ENCODE results near the gene OPN5. TPM values are rescaled to one million over a fixed set of nuclear protein-coding genes. Genes with fewer than 3 reads are reported as not detected.

The OPN5 gene, protein sequence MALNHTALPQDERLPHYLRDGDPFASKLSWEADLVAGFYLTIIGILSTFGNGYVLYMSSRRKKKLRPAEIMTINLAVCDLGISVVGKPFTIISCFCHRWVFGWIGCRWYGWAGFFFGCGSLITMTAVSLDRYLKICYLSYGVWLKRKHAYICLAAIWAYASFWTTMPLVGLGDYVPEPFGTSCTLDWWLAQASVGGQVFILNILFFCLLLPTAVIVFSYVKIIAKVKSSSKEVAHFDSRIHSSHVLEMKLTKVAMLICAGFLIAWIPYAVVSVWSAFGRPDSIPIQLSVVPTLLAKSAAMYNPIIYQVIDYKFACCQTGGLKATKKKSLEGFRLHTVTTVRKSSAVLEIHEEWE
- not detected for total RNA-seq

DNA sequence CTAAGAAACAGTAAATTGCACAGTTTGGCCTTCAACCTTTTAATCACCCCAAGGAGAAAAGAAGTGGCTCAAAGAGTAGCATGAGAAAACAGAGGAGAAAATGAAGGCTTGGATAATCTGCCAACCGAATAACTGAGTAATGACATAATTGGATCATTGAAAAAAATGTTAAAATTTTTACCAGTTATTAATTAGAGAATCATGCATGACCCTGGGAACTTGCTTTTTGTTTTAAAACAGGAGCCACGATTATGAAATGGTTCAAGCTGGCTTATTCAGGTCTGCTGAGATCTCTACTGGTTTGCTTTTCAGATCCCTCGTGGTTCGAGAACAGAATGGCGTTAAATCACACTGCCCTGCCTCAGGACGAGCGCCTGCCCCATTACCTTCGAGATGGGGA is at the start of gene OPN5:
Gene OPN5 (plus strand): TSS at position 301 of the 400 bp plus-strand sequence. CDS start 35 bp downstream, at position 336.
- no peak for TF ChIP-seq POLR2A (IDR thresholded peaks at IDR 0.05)
- TF ChIP-seq POLR2AphosphoS5 (IDR thresholded peaks at IDR 0.05; ENCODE audit: insufficient read depth in 1 of 2, low read depth in 1 of 2): no peak
- TF ChIP-seq, protein P1, sequence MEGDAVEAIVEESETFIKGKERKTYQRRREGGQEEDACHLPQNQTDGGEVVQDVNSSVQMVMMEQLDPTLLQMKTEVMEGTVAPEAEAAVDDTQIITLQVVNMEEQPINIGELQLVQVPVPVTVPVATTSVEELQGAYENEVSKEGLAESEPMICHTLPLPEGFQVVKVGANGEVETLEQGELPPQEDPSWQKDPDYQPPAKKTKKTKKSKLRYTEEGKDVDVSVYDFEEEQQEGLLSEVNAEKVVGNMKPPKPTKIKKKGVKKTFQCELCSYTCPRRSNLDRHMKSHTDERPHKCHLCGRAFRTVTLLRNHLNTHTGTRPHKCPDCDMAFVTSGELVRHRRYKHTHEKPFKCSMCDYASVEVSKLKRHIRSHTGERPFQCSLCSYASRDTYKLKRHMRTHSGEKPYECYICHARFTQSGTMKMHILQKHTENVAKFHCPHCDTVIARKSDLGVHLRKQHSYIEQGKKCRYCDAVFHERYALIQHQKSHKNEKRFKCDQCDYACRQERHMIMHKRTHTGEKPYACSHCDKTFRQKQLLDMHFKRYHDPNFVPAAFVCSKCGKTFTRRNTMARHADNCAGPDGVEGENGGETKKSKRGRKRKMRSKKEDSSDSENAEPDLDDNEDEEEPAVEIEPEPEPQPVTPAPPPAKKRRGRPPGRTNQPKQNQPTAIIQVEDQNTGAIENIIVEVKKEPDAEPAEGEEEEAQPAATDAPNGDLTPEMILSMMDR (IDR thresholded peaks at IDR 0.05): no peak
- intact Hi-C loops (cut with DNase I): loop anchor here (10.0 kb wide), 1 partner anchor 377 kb away; no protein-coding TSS in a partner anchor
- H3K27me3 ChIP-seq: no peaks in the 10 kb centered on the region
- H3K4me3 ChIP-seq: no peak within 1 kb of the TSS
- H3K36me3 ChIP-seq: no peaks in the 10 kb centered on the region
- no peak within 1 kb of the TSS for H3K27ac ChIP-seq
- H3K4me1 ChIP-seq: no peaks in the 10 kb centered on the region
- no peaks in the 10 kb centered on the region for H3K9me3 ChIP-seq
- no peak for DNase-seq (ENCODE audit: extremely low spot score in 2 of 2)

DNA sequence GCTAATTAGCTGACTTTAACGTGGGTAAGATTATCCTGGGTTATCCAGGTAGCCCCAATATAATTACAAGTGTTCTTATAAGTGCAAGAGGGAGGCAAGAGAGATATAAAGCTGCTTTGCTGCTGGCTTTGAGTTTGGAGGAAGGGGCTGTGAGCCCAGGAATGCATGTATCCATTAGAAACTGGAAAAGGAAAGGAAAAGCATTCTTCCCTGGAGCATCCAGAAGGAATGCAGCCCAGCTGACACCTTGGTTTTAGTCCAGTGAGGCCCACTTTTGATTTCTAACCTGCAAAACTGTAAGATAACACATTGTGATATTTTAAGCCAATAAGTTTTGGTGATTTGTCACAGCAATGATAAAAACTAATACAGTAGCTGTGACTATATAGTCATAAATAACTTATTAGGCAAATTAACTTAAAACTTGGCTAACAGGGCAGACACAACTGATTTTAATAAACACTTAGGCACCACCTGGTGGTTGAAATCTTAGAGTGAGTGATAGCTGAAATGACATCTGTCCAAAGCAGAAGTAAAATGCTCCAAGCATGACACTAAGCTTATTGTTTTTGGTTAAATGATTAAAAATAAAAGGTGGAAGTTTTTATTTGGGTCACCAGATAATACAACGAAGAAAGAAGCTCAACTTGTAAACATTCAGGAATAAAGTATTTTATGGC is 47.8 kb upstream of the OPN5 start:
- Histone ChIP-seq H3K4me1 (no peaks in the 10 kb centered on the region), H3K27me3 (no peaks in the 10 kb centered on the region), H3K4me3 (no peak overlapping the region), H3K27ac (no peak overlapping the region), H3K36me3 (no peaks in the 10 kb centered on the region), H3K9me3 (no peaks in the 10 kb centered on the region)
- intact Hi-C loops (cut with DNase I): no loop called here
- no peak for DNase-seq (ENCODE audit: extremely low spot score in 2 of 2)
- TF ChIP-seq, protein P1 (IDR thresholded peaks at IDR 0.05): peak in 2 of 3 experiments; percentile 9 to 24
- no peak for TF ChIP-seq POLR2AphosphoS5 (IDR thresholded peaks at IDR 0.05; ENCODE audit: insufficient read depth in 1 of 2, low read depth in 1 of 2)
- no peak for TF ChIP-seq POLR2A (IDR thresholded peaks at IDR 0.05)

DNA sequence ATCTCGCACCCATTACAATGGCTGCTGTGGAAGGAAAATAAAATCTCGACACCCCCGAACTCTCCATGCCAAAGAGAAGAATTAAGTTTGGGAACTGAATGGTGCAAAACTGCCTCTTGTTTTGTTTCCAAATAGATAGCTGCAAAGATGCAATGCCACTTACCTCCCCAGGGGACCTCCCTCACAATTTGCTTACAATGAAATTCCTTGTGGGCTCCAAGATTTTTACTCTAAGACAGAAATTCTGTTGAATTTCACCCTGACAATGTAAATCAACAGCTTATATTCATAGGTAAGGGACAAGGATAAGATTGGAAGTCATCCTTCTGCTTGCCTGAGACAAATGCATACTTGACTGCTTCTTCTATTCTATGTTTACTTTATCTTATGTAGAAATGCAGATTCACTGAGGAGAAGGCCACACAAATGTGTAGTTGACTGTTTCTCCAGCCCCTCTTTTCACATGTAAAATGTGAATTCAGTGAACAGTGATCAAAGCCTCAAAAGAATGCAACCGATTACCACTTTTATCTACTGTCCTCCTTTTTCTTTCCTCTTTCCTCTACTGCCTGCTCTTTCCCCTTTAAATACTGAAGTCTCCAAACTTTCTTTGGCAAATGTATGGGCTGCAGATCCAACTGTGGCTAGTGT is 46.9 kb upstream of the OPN5 start:
- Histone ChIP-seq H3K4me3 (no peak overlapping the region), H3K4me1 (no peaks in the 10 kb centered on the region), H3K9me3 (no peaks in the 10 kb centered on the region), H3K27ac (no peak overlapping the region), H3K27me3 (no peaks in the 10 kb centered on the region), H3K36me3 (no peaks in the 10 kb centered on the region)
- intact Hi-C loops (cut with DNase I): no loop called here
- no peak for DNase-seq (ENCODE audit: extremely low spot score in 2 of 2)
- TF ChIP-seq, protein P1 (IDR thresholded peaks at IDR 0.05): no peak
- TF ChIP-seq POLR2AphosphoS5 (IDR thresholded peaks at IDR 0.05; ENCODE audit: insufficient read depth in 1 of 2, low read depth in 1 of 2) (no peak), POLR2A (IDR thresholded peaks at IDR 0.05) (no peak)

DNA sequence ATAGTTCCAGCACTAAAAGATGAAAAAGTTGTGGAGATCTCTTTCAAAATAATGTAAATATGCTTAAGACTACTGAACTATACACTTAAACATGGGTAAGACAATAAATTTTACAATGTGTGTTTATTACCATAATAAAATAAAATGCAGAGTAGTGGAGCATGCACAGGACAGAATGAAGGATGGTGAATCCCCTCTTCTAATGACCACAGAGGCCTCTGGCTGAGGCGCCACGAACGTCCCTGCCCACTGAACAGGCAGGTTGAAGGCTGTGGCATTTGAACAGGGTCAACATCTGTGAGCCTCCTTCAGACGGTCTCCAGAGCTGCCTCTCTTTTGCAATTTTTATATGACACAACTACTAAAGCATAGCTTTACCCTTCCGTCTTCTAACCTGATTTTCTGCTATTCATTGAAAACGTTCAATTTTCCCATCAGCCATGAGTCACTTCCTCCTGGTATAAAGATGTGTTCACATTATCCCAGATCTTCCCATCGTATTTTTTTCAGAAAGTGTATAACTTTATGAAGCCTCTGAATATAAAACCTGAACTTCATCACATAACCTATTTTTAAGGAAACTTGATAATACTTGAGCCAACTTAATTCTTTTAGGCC is 45.6 kb upstream of the OPN5 start:
- intact Hi-C loops (cut with DNase I): no loop called here
- no peaks in the 10 kb centered on the region for H3K4me1 ChIP-seq
- H3K36me3 ChIP-seq: no peaks in the 10 kb centered on the region
- no peak for DNase-seq (ENCODE audit: extremely low spot score in 2 of 2)
- H3K27me3 ChIP-seq: no peaks in the 10 kb centered on the region
- H3K9me3 ChIP-seq: no peaks in the 10 kb centered on the region
- no peak overlapping the region for H3K27ac ChIP-seq
- H3K4me3 ChIP-seq: no peak overlapping the region
- TF ChIP-seq POLR2AphosphoS5 (IDR thresholded peaks at IDR 0.05; ENCODE audit: insufficient read depth in 1 of 2, low read depth in 1 of 2) (no peak), POLR2A (IDR thresholded peaks at IDR 0.05) (no peak)
- TF ChIP-seq, protein P1 (IDR thresholded peaks at IDR 0.05): no peak

Data from vagina (tissue), 2 donors.